Transverse colon (tissue), 4 donors: ENCODE results near the gene BMPR1B.
"Not testable (repeated sequence)": the region's sequence is repeated elsewhere in the genome, so short reads cannot be mapped to it uniquely, and the experiment has no call there.

ENCODE experiments used
- CTCF ChIP-seq, 5 experiments: fragments of 200-600 bp in 3 of 5; fragments of 450-650 bp in 2 of 5; sonication (generic) in 3 of 5; IDR thresholded peaks; 1 replicate in 2 of 5; 2 replicates in 3 of 5; pipeline ENCODE4 v1.5.1; 2016 to 2017; ENCODE audit warnings: antibody characterized with exemption in 5 of 5, inconsistent platforms in 3 of 5, mild to moderate bottlenecking in 2 of 5, moderate library complexity in 1 of 5
- EP300 ChIP-seq: sonication (generic); formaldehyde crosslinking; IDR thresholded peaks from one replicate; pipeline ENCODE4 v1.6.1; 2017; ENCODE audit warnings: antibody characterized with exemption, low read depth
- POLR2A ChIP-seq: fragments of 450-650 bp; IDR thresholded peaks from one replicate; pipeline ENCODE4 v1.6.1; 2016; ENCODE audit warnings: antibody characterized with exemption, mild to moderate bottlenecking, moderate library complexity
- POLR2AphosphoS5 ChIP-seq, 3 donors: sonication (generic); formaldehyde crosslinking; IDR thresholded peaks; one replicate each; pipeline ENCODE4 v1.6.1; 2016; ENCODE audit warnings: antibody characterized with exemption in 3 of 3

GRCh38 chr4:94832329-94832728 lies 74.6 kb downstream of the BMPR1B start:
- TF ChIP-seq CTCF (IDR thresholded peaks at IDR 0.05); EP300; POLR2A; POLR2AphosphoS5 (IDR thresholded peaks at IDR 0.05): not testable (repeated sequence)
